LNCaP clone FGC (cell line): ENCODE data around the gene PLXNC1.

Experiments
- DNase-seq: peaks from one replicate; pipeline ENCODE4 v3.0.0-alpha.2; 2011; ENCODE audit warnings: low read depth
- H3K4me3 ChIP-seq: 2 replicates; pipeline ENCODE4 v1.5.1; 2011; ENCODE audit warnings: mild to moderate bottlenecking, low read depth, low read length, control low read depth
- TF ChIP-seq, protein P1 (sequence below): IDR thresholded peaks from 2 replicates; pipeline ENCODE4 v1.5.1; 2012; ENCODE audit warnings: mild to moderate bottlenecking; ENCODE audit not compliant: control insufficient read depth, insufficient read depth; ENCODE audit errors: extremely low read depth

PLXNC1 gene

DNA sequence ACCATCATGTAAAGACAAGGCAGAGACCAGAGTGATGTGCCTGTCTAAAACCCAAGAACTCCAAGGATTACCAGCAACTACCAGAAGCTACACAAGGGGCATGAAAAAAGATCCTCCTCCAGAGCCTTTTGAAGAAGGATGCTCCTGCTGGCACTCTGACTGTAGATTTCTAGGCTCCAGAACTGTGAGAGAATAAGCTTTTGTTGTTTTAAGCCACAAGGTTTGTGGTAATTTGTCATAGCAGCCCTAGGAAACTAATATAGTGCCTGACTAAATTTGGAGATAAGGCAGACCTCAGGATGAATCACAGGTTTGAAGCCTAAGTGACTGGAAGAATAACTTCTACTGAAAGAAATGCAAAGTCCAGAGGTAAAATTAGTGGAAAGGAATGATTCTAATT, 178.3 kb downstream of the PLXNC1 start:
- TF ChIP-seq, protein P1, sequence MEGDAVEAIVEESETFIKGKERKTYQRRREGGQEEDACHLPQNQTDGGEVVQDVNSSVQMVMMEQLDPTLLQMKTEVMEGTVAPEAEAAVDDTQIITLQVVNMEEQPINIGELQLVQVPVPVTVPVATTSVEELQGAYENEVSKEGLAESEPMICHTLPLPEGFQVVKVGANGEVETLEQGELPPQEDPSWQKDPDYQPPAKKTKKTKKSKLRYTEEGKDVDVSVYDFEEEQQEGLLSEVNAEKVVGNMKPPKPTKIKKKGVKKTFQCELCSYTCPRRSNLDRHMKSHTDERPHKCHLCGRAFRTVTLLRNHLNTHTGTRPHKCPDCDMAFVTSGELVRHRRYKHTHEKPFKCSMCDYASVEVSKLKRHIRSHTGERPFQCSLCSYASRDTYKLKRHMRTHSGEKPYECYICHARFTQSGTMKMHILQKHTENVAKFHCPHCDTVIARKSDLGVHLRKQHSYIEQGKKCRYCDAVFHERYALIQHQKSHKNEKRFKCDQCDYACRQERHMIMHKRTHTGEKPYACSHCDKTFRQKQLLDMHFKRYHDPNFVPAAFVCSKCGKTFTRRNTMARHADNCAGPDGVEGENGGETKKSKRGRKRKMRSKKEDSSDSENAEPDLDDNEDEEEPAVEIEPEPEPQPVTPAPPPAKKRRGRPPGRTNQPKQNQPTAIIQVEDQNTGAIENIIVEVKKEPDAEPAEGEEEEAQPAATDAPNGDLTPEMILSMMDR = no peak
- no peak for DNase-seq
- H3K4me3 ChIP-seq = no peak overlapping the region

DNA sequence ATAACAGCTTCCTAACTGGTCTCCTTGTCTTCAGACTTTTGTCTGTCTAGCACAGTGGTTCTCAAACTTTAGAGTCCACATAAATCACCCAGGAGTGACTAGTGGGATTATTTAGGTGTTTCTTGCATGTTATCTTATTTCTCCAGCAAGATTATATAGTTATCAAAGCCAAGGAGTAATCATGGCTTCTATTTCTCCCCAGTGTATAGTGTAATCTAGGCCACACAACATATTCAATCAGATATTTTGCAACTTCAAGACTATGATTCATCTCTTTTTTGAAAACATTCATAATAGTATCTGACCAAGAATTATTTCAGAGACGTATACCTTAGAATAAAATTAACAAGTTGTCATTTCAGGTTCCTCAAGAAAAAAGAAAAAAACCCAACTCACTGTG, 179.4 kb downstream of the PLXNC1 start:
- no peak for DNase-seq
- TF ChIP-seq, protein P1 = no peak
- no peak overlapping the region for H3K4me3 ChIP-seq

DNA sequence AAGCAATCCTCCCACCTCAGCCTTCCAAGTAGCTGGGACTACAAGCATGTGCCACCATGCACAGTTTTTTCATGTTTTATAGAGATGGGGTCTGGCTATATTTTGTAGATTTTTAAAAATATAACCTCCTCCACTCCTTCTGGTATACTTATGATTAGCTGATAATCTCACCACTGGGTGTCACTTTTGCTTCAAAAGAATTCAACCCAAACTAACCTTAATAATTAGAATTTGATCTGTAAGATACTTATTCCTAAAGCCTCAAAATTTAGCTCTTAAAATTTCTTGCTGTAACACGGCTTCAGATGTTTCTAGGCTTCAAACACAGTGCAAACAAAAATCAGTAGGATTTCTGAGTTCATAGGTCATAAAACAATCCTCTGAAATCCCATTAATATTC, 181.0 kb downstream of the PLXNC1 start:
- TF ChIP-seq, protein P1 = peak; percentile 26; the same call in 1 of the 2 replicates
- no peak for DNase-seq
- H3K4me3 ChIP-seq = no peak overlapping the region

GRCh38 chr12:94333396-94333795, 185.0 kb downstream of the PLXNC1 start:
- TF ChIP-seq, protein P1 = no peak
- no peak overlapping the region for H3K4me3 ChIP-seq
- DNase-seq = no peak

GRCh38 chr12:94336211-94336925, 188.0 kb downstream of the PLXNC1 start:
- TF ChIP-seq, protein P1 = no peak
- DNase-seq = no peak
- no peak overlapping the region for H3K4me3 ChIP-seq

DNA sequence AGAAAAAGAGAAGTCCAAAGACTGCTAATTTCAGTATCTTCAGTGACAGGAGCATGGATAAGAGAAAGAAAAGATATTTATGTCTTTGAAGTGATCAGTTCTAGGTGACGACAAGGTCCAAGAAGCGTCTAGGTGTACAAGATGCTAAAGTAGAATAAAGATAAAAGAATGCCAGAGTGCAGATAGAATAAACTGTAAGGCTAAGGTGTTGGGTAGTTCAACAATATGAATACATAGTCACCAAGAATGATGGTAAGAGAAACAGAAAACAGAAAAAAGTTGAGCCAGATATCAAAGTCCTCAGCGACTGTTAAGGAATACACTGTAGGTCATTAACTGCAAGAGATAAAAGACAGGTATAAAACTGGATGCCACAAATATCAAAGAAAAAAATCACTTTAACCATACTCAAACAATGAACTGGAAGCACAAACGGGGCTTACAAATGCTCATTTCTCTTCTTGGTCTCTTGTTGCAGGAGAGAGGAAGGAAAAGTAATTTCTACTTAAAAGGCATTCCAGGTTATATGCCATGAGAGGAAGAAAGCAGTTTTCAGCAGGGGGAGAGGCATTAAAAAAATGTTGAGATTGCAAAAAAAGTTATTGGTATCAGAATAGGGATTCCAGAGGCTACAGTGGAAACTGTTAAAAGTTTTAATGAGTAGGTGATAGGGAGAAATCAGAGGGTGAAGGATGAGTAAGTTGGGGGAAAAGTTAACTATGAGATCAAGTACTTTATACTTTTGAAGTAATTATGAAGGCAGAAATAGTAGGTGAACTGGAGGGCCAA, 189.8 kb downstream of the PLXNC1 start:
- no peak for DNase-seq
- TF ChIP-seq, protein P1 = no peak
- no peak overlapping the region for H3K4me3 ChIP-seq
